Activated T-cell treated with anti-CD3 and anti-CD28 coated beads, Interleukin-2, amount 50 U/mL, for 72 hours (primary cell): ENCODE measurements around the gene CDC42BPB. TPM values are rescaled to one million over a fixed set of nuclear protein-coding genes. Genes with fewer than 3 reads are reported as not detected.

Experiments used
- ATAC-seq, 2 donors: fragments of 150-1000 bp; cut with Tn5 transposase; replicated peaks in 1 of 2; 2 replicates each; pipeline ENCODE4 v1.10.0; 2021; ENCODE audit warnings: moderate library complexity in 2 of 2, mild to moderate bottlenecking in 1 of 2
- DNase-seq, 2 donors: peaks; one replicate each; pipeline ENCODE4 v3.0.0; 2021 to 2022; ENCODE audit warnings: mixed read lengths in 1 of 2
- H3K27ac Mint-ChIP-seq: one replicate; pipeline ENCODE4 v1.8.0; 2022; ENCODE audit warnings: mild to moderate bottlenecking, moderate library complexity, mixed read lengths
- H3K27me3 Mint-ChIP-seq: one replicate; pipeline ENCODE4 v1.8.0; 2022; ENCODE audit warnings: low read depth, mixed read lengths
- H3K36me3 Mint-ChIP-seq, 2 donors: one replicate each; pipeline ENCODE4 v1.8.0; 2022; ENCODE audit warnings: mixed read lengths in 2 of 2, mild to moderate bottlenecking in 1 of 2; ENCODE audit not compliant: insufficient read depth in 2 of 2
- H3K4me1 Mint-ChIP-seq: one replicate; pipeline ENCODE4 v1.8.0; 2022; ENCODE audit warnings: low read depth, mixed read lengths
- H3K4me3 Mint-ChIP-seq, 2 donors: one replicate each; pipeline ENCODE4 v1.8.0; 2022; ENCODE audit warnings: mild to moderate bottlenecking in 2 of 2, mixed read lengths in 2 of 2, moderate library complexity in 2 of 2
- H3K9me3 Mint-ChIP-seq, 2 donors: one replicate each; pipeline ENCODE4 v1.8.0; 2022; ENCODE audit warnings: mixed read lengths in 2 of 2
- total RNA-seq, 2 donors: library from RNA; stranded (reverse); gene quantifications; one replicate each; pipeline ENCODE4 v1.2.3, GENCODE V29; 2022

CDC42BPB gene
- total RNA-seq, 2 donors from 2014 or later, result 3.7 to 5.4 TPM

- H3K27ac Mint-ChIP-seq, result peak overlapping the region; percentile 15
- peak; percentile 21 to 41 for ATAC-seq
These were observed 139.7 kb downstream of the CDC42BPB start for GRCh38 chr14:102917469-102918211.

GRCh38 chr14:102917056-102917385 is 140.3 kb downstream of the CDC42BPB start:
- peak overlapping the region; percentile 15 for H3K27ac Mint-ChIP-seq
- H3K4me1 Mint-ChIP-seq, result peaks cover 15% of the 10 kb centered on the region
- ATAC-seq (peak; percentile 3 to 8), DNase-seq (no peak)
- no peaks in the 10 kb centered on the region for H3K27me3 Mint-ChIP-seq
- H3K4me3 Mint-ChIP-seq, result no peak overlapping the region
- no peaks in the 10 kb centered on the region for H3K36me3 Mint-ChIP-seq
- H3K9me3 Mint-ChIP-seq, result no peaks in the 10 kb centered on the region

More at GRCh38 chr14:102917469-102918211, 139.7 kb downstream of the CDC42BPB start:
- no peak overlapping the region for H3K4me3 Mint-ChIP-seq
- H3K9me3 Mint-ChIP-seq, result no peaks in the 10 kb centered on the region
- no peaks in the 10 kb centered on the region for H3K27me3 Mint-ChIP-seq
- H3K36me3 Mint-ChIP-seq, result no peaks in the 10 kb centered on the region
- DNase-seq, result peak; percentile 67 to 78
- peaks cover 15% of the 10 kb centered on the region for H3K4me1 Mint-ChIP-seq

GRCh38 chr14:102916347-102917055 is 140.8 kb downstream of the CDC42BPB start:
- no peaks in the 10 kb centered on the region for H3K27me3 Mint-ChIP-seq
- no peak overlapping the region for H3K27ac Mint-ChIP-seq
- DNase-seq, result no peak
- no peak for ATAC-seq
- no peaks in the 10 kb centered on the region for H3K36me3 Mint-ChIP-seq
- no peak overlapping the region for H3K4me3 Mint-ChIP-seq
- peaks cover 15% of the 10 kb centered on the region for H3K4me1 Mint-ChIP-seq
- H3K9me3 Mint-ChIP-seq, result no peaks in the 10 kb centered on the region

GRCh38 chr14:102915292-102916110 is 141.8 kb downstream of the CDC42BPB start:
- Mint-ChIP-seq H3K36me3 (no peaks in the 10 kb centered on the region), H3K27me3 (no peaks in the 10 kb centered on the region), H3K4me1 (peaks cover 15% of the 10 kb centered on the region), H3K4me3 (no peak overlapping the region), H3K27ac (no peak overlapping the region), H3K9me3 (no peaks in the 10 kb centered on the region)
- peak in 1 of 2 donors; percentile 3 for ATAC-seq
- no peak for DNase-seq

- H3K9me3 Mint-ChIP-seq, result no peaks in the 10 kb centered on the region
- H3K27ac Mint-ChIP-seq, result no peak overlapping the region
- H3K4me3 Mint-ChIP-seq, result no peak overlapping the region
- H3K27me3 Mint-ChIP-seq, result no peaks in the 10 kb centered on the region
- ATAC-seq (no peak), DNase-seq (no peak)
- peaks cover 0 to 2% of the 10 kb centered on the region in 2 donors for H3K36me3 Mint-ChIP-seq
- peaks cover 15% of the 10 kb centered on the region for H3K4me1 Mint-ChIP-seq
These were observed 142.7 kb downstream of the CDC42BPB start for GRCh38 chr14:102914474-102915291.

GRCh38 chr14:102913341-102914211 is 143.8 kb downstream of the CDC42BPB start:
- Mint-ChIP-seq H3K4me3 (no peak overlapping the region), H3K9me3 (no peaks in the 10 kb centered on the region), H3K27ac (no peak overlapping the region), H3K4me1 (peaks cover 15% of the 10 kb centered on the region), H3K36me3 (peaks cover 0 to 2% of the 10 kb centered on the region in 2 donors), H3K27me3 (no peaks in the 10 kb centered on the region)
- DNase-seq, result no peak
- no peak for ATAC-seq

- peaks cover 12% of the 10 kb centered on the region for H3K4me1 Mint-ChIP-seq
- H3K27me3 Mint-ChIP-seq, result no peaks in the 10 kb centered on the region
- H3K9me3 Mint-ChIP-seq, result no peaks in the 10 kb centered on the region
- no peak overlapping the region for H3K27ac Mint-ChIP-seq
- ATAC-seq (no peak), DNase-seq (no peak)
- H3K4me3 Mint-ChIP-seq, result no peak overlapping the region
- H3K36me3 Mint-ChIP-seq, result peaks cover 0 to 5% of the 10 kb centered on the region in 2 donors
These were observed 145.2 kb downstream of the CDC42BPB start for GRCh38 chr14:102911991-102912761.

GRCh38 chr14:102911541-102911951 is 145.8 kb downstream of the CDC42BPB start:
- Mint-ChIP-seq H3K27me3 (no peaks in the 10 kb centered on the region), H3K9me3 (no peaks in the 10 kb centered on the region), H3K36me3 (peaks cover 0 to 5% of the 10 kb centered on the region in 2 donors), H3K4me1 (peaks cover 8% of the 10 kb centered on the region), H3K4me3 (no peak overlapping the region), H3K27ac (no peak overlapping the region)
- DNase-seq (no peak), ATAC-seq (no peak)

- Mint-ChIP-seq H3K4me3 (no peak overlapping the region), H3K9me3 (no peaks in the 10 kb centered on the region), H3K4me1 (no peaks in the 10 kb centered on the region), H3K36me3 (peaks cover 3 to 10% of the 10 kb centered on the region in 2 donors), H3K27me3 (no peaks in the 10 kb centered on the region), H3K27ac (peak overlapping the region; percentile 90)
- no peak for DNase-seq
- no peak for ATAC-seq
These were observed 146.9 kb downstream of the CDC42BPB start for GRCh38 chr14:102910442-102910841.

- Mint-ChIP-seq H3K27ac (no peak overlapping the region), H3K36me3 (peaks cover 5 to 12% of the 10 kb centered on the region in 2 donors), H3K4me1 (no peaks in the 10 kb centered on the region), H3K4me3 (no peak overlapping the region), H3K27me3 (no peaks in the 10 kb centered on the region), H3K9me3 (no peaks in the 10 kb centered on the region)
- ATAC-seq (peak in 1 of 2 donors; percentile 2), DNase-seq (no peak)
These were observed 147.4 kb downstream of the CDC42BPB start for GRCh38 chr14:102909911-102910310.

- Mint-ChIP-seq H3K27ac (peak overlapping the region; percentile 19), H3K27me3 (no peaks in the 10 kb centered on the region), H3K4me3 (no peak overlapping the region), H3K36me3 (peaks cover 5 to 12% of the 10 kb centered on the region in 2 donors), H3K9me3 (no peaks in the 10 kb centered on the region), H3K4me1 (no peaks in the 10 kb centered on the region)
- no peak for DNase-seq
- ATAC-seq, result peak in 1 of 2 donors; percentile 18
These were observed 147.9 kb downstream of the CDC42BPB start for GRCh38 chr14:102909462-102909861.
